Gastroesophageal sphincter (tissue), 3 donors: ENCODE data around the gene SHANK1.

Experiments
- EP300 ChIP-seq: sonication (generic); formaldehyde crosslinking; IDR thresholded peaks from one replicate; pipeline ENCODE4 v1.6.1; 2017; ENCODE audit warnings: antibody characterized with exemption, mild to moderate bottlenecking
- TF ChIP-seq, protein P1 (sequence below), 4 experiments: fragments of 200-600 bp in 2 of 4; fragments of 450-650 bp in 2 of 4; sonication (generic) in 1 of 4; IDR thresholded peaks; one replicate each; pipeline ENCODE4 v1.5.1; 2017 to 2019; ENCODE audit warnings: antibody characterized with exemption in 4 of 4, mild to moderate bottlenecking in 2 of 4, moderate library complexity in 2 of 4

DNA sequence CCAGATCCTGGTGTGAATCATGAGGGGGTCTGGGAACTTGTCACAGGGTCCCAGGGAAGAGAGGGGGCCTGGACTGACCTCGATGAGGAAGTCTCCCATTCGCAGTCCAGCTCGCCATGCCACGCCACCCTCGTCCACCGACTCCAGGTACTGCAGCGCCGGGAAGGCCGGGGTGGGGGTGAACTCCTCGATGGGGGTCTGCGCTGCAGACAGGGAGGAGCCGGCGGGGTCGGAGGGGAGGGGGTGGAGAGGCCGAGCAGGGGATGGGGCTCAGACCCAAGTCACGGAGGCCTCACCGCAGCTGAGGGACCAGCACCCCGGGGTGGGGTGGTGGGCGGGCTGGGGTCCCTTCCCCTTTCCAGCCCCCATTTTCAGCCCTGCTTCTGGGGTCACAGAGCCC lies 30.8 kb downstream of the SHANK1 start:
- TF ChIP-seq, protein P1, sequence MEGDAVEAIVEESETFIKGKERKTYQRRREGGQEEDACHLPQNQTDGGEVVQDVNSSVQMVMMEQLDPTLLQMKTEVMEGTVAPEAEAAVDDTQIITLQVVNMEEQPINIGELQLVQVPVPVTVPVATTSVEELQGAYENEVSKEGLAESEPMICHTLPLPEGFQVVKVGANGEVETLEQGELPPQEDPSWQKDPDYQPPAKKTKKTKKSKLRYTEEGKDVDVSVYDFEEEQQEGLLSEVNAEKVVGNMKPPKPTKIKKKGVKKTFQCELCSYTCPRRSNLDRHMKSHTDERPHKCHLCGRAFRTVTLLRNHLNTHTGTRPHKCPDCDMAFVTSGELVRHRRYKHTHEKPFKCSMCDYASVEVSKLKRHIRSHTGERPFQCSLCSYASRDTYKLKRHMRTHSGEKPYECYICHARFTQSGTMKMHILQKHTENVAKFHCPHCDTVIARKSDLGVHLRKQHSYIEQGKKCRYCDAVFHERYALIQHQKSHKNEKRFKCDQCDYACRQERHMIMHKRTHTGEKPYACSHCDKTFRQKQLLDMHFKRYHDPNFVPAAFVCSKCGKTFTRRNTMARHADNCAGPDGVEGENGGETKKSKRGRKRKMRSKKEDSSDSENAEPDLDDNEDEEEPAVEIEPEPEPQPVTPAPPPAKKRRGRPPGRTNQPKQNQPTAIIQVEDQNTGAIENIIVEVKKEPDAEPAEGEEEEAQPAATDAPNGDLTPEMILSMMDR (IDR thresholded peaks at IDR 0.05) = no peak
- no peak for TF ChIP-seq EP300
